SIG-M5 (cell line): ENCODE data around the gene LHFPL2.
"Not testable (repeated sequence)": the region's sequence is repeated elsewhere in the genome, so short reads cannot be mapped to it uniquely, and the experiment has no call there.

ENCODE experiments used
- DNase-seq: peaks from one replicate; lab custom pipeline; 2025; lab: John Stamatoyannopoulos, UW

Gene LHFPL2

GRCh38 chr5:78666975-78667374, 18.4 kb upstream of the LHFPL2 start:
- not testable (repeated sequence) for DNase-seq

- DNase-seq = no peak
Observed at GRCh38 chr5:78666041-78666444, 17.5 kb upstream of the LHFPL2 start.

- no peak for DNase-seq
Observed at GRCh38 chr5:78665534-78665933, 17.0 kb upstream of the LHFPL2 start.

GRCh38 chr5:78662323-78662722, 13.8 kb upstream of the LHFPL2 start:
- no peak for DNase-seq

- DNase-seq = no peak
Observed at GRCh38 chr5:78661691-78662090, 13.1 kb upstream of the LHFPL2 start.

- DNase-seq = no peak
Observed at GRCh38 chr5:78661044-78661443, 12.5 kb upstream of the LHFPL2 start.

GRCh38 chr5:78660401-78660800, 11.8 kb upstream of the LHFPL2 start:
- DNase-seq = no peak

GRCh38 chr5:78659714-78660113, 11.1 kb upstream of the LHFPL2 start:
- DNase-seq = no peak

- no peak for DNase-seq
Observed at GRCh38 chr5:78659114-78659513, 10.5 kb upstream of the LHFPL2 start.

- no peak for DNase-seq
Observed at GRCh38 chr5:78657201-78657600, 8.6 kb upstream of the LHFPL2 start.

GRCh38 chr5:78655746-78656290, 7.2 kb upstream of the LHFPL2 start:
- DNase-seq = no peak

- DNase-seq = no peak
Observed at GRCh38 chr5:78654386-78654785, 5.8 kb upstream of the LHFPL2 start.

GRCh38 chr5:78653681-78654366, 5.3 kb upstream of the LHFPL2 start:
- DNase-seq = no peak

GRCh38 chr5:78653031-78653430, 4.5 kb upstream of the LHFPL2 start:
- no peak for DNase-seq

- no peak for DNase-seq
Observed at GRCh38 chr5:78651468-78651867, 2.9 kb upstream of the LHFPL2 start.

- no peak for DNase-seq
Observed at GRCh38 chr5:78650531-78650930, 2.0 kb upstream of the LHFPL2 start.

GRCh38 chr5:78649861-78650496, 1.4 kb upstream of the LHFPL2 start:
- no peak for DNase-seq

- no peak for DNase-seq
Observed at GRCh38 chr5:78649211-78649695, 681 bp upstream of the LHFPL2 start.

GRCh38 chr5:78647838-78648358, 674 bp downstream of the LHFPL2 start:
- DNase-seq = no peak

GRCh38 chr5:78647351-78647818, 1.2 kb downstream of the LHFPL2 start:
- no peak for DNase-seq

GRCh38 chr5:78644741-78645300, 3.8 kb downstream of the LHFPL2 start:
- DNase-seq = no peak

GRCh38 chr5:78644129-78644528, 4.4 kb downstream of the LHFPL2 start:
- no peak for DNase-seq

- DNase-seq = no peak
Observed at GRCh38 chr5:78642701-78643100, 5.9 kb downstream of the LHFPL2 start.
